Esophagus squamous epithelium (tissue), 5 donors: Measurements from ENCODE around the gene ZFHX3. TPM values are rescaled to one million over a fixed set of nuclear protein-coding genes. Genes with fewer than 3 reads are reported as not detected.

ENCODE experiments used
- DNase-seq: peaks from one replicate; lab custom pipeline; 2025; lab: John Stamatoyannopoulos, UW
- H3K27ac ChIP-seq, 4 donors: fragments of 200-600 bp; sonication (generic); one replicate each; pipeline ENCODE4 v1.5.1; 2016 to 2019; ENCODE audit warnings: mild to moderate bottlenecking in 1 of 4
- H3K27me3 ChIP-seq, 4 donors: fragments of 200-600 bp; sonication (generic); 1 replicate in 3 of 4; 2 replicates in 1 of 4; pipeline versions ENCODE4 v1.5.1 to v1.6.0; 2017 to 2021; ENCODE audit warnings: antibody characterized with exemption in 1 of 4
- H3K36me3 ChIP-seq, 3 donors: fragments of 200-600 bp; sonication (generic); one replicate each; pipeline ENCODE4 v1.5.1; 2016 to 2019
- H3K4me1 ChIP-seq, 3 donors: fragments of 200-600 bp; sonication (generic); one replicate each; pipeline ENCODE4 v1.5.1; 2017 to 2019
- H3K4me3 ChIP-seq, 4 donors: fragments of 200-600 bp; sonication (generic); 1 replicate in 3 of 4; 2 replicates in 1 of 4; pipeline ENCODE4 v1.5.1; 2016 to 2019; ENCODE audit warnings: mild to moderate bottlenecking in 2 of 4, moderate library complexity in 1 of 4
- H3K9me3 ChIP-seq, 3 donors: fragments of 200-600 bp; sonication (generic); one replicate each; pipeline ENCODE4 v1.5.1; 2016 to 2019
- POLR2A ChIP-seq, 4 donors: fragments of 450-650 bp; IDR thresholded peaks; one replicate each; pipeline ENCODE4 v1.6.1; 2017; ENCODE audit warnings: antibody characterized with exemption in 4 of 4, mild to moderate bottlenecking in 4 of 4, moderate library complexity in 3 of 4
- WGBS, 2 donors: methylation state at CpG; one replicate each; pipeline ENCODE4 v1.1.5; 2018; 5-methylcytosine and 5-hydroxymethylcytosine counted together
- intact Hi-C: fragments of 100-400 bp; cut with DNase I; formaldehyde crosslinking; loops from one replicate; pipeline ENCODE4 v1.15.0; 2022
- total RNA-seq, 4 donors: library from RNA; depleted of rRNA; stranded (reverse); fragments of >200 nt; gene quantifications; one replicate each; pipeline ENCODE4 v1.1.0, GENCODE V29; 2016
- TF ChIP-seq, protein P1 (sequence below), 6 experiments: fragments of 450-650 bp in 4 of 6; fragments of 200-600 bp in 2 of 6; sonication (generic) in 2 of 6; IDR thresholded peaks; one replicate each; pipeline ENCODE4 v1.5.1; 2016 to 2019; ENCODE audit warnings: antibody characterized with exemption in 6 of 6, mild to moderate bottlenecking in 4 of 6, moderate library complexity in 4 of 6
- donor health status: DM: yes; HTN: yes; CAD: no.

ZFHX3 gene
- total RNA-seq, 4 donors from 2014 or later = 3.5 to 12.8 (median 4.5) TPM

DNA sequence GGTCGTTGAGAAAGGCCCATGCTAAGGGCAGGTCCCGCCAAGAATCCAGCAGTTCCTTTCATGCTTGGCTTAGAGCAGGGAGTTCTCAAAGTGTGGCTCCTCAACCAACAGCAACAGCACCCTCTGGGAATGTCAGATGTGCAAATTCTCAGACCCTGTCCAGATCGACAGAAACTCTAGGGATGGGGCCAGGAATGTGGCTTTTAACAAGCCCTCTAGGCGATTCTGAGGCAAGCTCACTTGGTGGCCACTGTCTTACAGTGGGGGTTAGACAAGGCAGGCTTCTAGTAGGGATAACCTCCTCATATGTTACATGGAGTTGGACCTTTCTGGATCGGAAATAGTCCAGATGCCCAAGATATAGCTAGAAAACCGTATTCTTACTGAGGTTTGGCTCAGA is 144.8 kb downstream of the ZFHX3 start:
- intact Hi-C loops = no loop called here
- Histone ChIP-seq H3K36me3 (no peaks in the 10 kb centered on the region), H3K9me3 (no peaks in the 10 kb centered on the region), H3K4me3 (no peak overlapping the region), H3K4me1 (peaks cover 0 to under 1% (median 0%) of the 10 kb centered on the region in 3 donors), H3K27ac (no peak overlapping the region), H3K27me3 (no peaks in the 10 kb centered on the region)
- TF ChIP-seq, protein P1, sequence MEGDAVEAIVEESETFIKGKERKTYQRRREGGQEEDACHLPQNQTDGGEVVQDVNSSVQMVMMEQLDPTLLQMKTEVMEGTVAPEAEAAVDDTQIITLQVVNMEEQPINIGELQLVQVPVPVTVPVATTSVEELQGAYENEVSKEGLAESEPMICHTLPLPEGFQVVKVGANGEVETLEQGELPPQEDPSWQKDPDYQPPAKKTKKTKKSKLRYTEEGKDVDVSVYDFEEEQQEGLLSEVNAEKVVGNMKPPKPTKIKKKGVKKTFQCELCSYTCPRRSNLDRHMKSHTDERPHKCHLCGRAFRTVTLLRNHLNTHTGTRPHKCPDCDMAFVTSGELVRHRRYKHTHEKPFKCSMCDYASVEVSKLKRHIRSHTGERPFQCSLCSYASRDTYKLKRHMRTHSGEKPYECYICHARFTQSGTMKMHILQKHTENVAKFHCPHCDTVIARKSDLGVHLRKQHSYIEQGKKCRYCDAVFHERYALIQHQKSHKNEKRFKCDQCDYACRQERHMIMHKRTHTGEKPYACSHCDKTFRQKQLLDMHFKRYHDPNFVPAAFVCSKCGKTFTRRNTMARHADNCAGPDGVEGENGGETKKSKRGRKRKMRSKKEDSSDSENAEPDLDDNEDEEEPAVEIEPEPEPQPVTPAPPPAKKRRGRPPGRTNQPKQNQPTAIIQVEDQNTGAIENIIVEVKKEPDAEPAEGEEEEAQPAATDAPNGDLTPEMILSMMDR (IDR thresholded peaks at IDR 0.05) = no peak
- TF ChIP-seq POLR2A (IDR thresholded peaks at IDR 0.05) = no peak
- DNase-seq = no peak
- 88 to 94% methylated on average over 2 to 6 of the region's 6 CpGs for WGBS, 2 donors

DNA sequence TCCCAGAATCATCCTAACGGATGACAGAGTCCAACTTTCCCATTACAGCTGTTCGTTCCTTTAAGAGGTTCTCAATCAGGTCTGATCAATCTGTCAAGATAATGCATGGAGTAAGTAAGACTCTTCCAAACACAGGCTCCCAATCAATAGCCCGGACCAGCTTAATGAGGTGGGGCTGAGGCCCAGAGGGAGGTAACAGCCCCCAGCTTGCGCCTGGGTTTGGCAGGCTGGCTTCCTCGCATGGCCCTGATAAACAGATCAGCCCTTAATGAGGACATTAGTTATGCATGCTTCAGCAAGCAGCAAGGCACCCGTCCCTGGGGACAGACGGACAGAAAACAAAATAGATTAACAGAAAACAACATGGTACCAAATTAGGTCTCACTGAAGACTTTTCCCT is 145.7 kb downstream of the ZFHX3 start:
- H3K4me3 ChIP-seq = no peak overlapping the region
- no peaks in the 10 kb centered on the region for H3K36me3 ChIP-seq
- H3K9me3 ChIP-seq = no peaks in the 10 kb centered on the region
- H3K4me1 ChIP-seq = no peaks in the 10 kb centered on the region
- WGBS, 2 donors = 79 to 89% methylated on average over 6 to 7 of the region's 7 CpGs
- H3K27ac ChIP-seq = no peak overlapping the region
- TF ChIP-seq, protein P1 (IDR thresholded peaks at IDR 0.05) = no peak
- no peak for TF ChIP-seq POLR2A (IDR thresholded peaks at IDR 0.05)
- no peaks in the 10 kb centered on the region for H3K27me3 ChIP-seq
- intact Hi-C loops = no loop called here
- no peak for DNase-seq

DNA sequence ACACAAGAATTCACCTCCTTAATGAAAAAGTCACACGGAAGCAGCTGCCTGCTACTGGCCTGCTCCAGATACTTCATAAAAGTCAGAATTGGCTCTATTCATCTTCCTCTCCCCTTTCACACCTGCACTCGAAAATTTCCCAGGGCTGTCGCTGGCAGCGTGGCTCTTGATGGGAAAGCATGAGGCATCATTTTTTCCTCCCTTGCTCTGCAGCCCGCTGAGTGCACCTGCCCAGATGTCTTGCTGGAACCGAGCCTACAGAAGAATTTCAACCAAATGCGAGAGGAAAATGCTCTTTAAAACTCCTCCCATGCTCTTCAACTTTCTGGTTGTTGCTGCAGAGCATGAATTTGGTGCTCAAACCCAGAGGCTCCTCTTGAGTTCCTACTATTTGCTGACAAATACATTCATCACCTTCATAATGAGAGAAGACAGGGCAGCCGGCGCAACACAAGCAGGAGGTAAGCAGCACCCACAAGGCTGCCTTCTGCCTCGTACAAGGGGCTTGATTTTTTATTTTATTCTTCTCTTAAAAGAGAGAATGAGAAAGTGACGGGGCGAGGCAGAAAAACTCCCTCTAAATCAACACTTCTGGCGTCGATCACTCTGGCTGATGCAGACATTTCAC is 146.8 kb downstream of the ZFHX3 start:
- no peak overlapping the region for H3K4me3 ChIP-seq
- no peaks in the 10 kb centered on the region for H3K27me3 ChIP-seq
- no peak for DNase-seq
- intact Hi-C loops = no loop called here
- H3K9me3 ChIP-seq = no peaks in the 10 kb centered on the region
- TF ChIP-seq, protein P1 (IDR thresholded peaks at IDR 0.05) = no peak
- no peak for TF ChIP-seq POLR2A (IDR thresholded peaks at IDR 0.05)
- 88 to 89% methylated on average over 12 to 14 of the region's 14 CpGs for WGBS, 2 donors
- no peak overlapping the region for H3K27ac ChIP-seq
- H3K36me3 ChIP-seq = no peaks in the 10 kb centered on the region
- H3K4me1 ChIP-seq = no peaks in the 10 kb centered on the region

DNA sequence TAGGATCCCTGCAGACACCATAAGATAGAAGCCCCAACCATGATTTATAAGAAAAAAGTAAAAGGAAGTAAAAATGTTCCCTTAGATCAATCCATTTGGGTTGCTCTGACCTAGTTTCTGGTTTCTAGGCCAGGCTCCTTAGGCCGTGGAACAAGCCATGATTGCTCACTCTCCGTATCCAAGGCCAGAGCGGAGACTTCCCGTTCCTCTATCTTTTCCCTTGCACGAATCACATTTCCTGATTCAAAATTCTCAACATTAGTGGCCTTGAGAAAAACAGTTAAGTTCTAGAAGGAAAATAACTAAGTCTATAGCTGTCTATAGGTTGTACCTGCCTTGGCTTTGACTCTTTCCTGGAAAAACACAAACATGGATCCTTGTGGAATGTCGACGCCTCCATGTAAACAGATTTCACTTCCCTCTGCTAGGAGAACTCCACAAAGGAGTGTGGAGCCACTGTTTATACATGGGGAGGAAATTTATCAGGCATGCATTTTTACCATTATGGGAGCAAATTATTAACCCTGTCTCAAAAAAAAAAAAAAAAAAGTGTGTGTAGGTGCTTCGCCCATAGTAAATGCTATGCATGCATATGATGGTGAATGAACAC is 149.6 kb downstream of the ZFHX3 start:
- Histone ChIP-seq H3K36me3 (no peaks in the 10 kb centered on the region), H3K27me3 (no peaks in the 10 kb centered on the region), H3K4me1 (peaks cover 0 to 15% (median 3%) of the 10 kb centered on the region in 3 donors), H3K4me3 (no peak overlapping the region), H3K27ac (no peak overlapping the region), H3K9me3 (no peaks in the 10 kb centered on the region)
- 83 to 90% methylated on average over 8 of the region's 8 CpGs for WGBS, 2 donors
- intact Hi-C loops = no loop called here
- TF ChIP-seq, protein P1 (IDR thresholded peaks at IDR 0.05) = no peak
- no peak for TF ChIP-seq POLR2A (IDR thresholded peaks at IDR 0.05)
- DNase-seq = no peak

DNA sequence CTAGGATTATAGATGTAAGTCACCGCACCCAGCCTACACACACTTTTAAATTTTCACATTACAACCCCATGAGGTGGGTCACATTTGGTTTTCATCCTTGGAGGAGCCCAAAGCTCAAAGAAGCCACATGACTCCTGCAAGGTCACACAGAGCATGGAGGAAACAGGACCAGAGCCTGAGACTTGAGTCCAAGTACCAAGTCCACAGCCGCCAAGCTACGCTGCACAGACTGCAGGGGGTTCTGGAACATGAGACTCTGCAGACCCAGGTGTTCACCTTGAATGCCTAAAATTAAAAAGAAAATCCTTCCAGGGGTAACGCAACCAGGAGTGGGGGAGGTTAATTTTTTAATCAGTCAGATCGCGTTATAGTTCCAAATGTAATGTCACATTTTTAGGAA is 150.2 kb downstream of the ZFHX3 start:
- no peak overlapping the region for H3K27ac ChIP-seq
- intact Hi-C loops = no loop called here
- TF ChIP-seq POLR2A (IDR thresholded peaks at IDR 0.05) = no peak
- TF ChIP-seq, protein P1 (IDR thresholded peaks at IDR 0.05) = no peak
- H3K36me3 ChIP-seq = no peaks in the 10 kb centered on the region
- H3K4me1 ChIP-seq = peaks cover 0 to 15% (median 3%) of the 10 kb centered on the region in 3 donors
- no peaks in the 10 kb centered on the region for H3K27me3 ChIP-seq
- DNase-seq = no peak
- WGBS, 2 donors = 96 to 97% methylated on average over 6 of the region's 6 CpGs
- H3K4me3 ChIP-seq = no peak overlapping the region
- H3K9me3 ChIP-seq = no peaks in the 10 kb centered on the region
